Fibroblast of gingiva (primary cell): ENCODE measurements around the gene ADAMTS14.
"Not testable (repeated sequence)": the region's sequence is repeated elsewhere in the genome, so short reads cannot be mapped to it uniquely, and the experiment has no call there.

Experiments used
- DNase-seq: peaks from one replicate; pipeline ENCODE4 v3.0.0-alpha.2; 2011; ENCODE audit warnings: low read depth

The ADAMTS14 gene

DNA sequence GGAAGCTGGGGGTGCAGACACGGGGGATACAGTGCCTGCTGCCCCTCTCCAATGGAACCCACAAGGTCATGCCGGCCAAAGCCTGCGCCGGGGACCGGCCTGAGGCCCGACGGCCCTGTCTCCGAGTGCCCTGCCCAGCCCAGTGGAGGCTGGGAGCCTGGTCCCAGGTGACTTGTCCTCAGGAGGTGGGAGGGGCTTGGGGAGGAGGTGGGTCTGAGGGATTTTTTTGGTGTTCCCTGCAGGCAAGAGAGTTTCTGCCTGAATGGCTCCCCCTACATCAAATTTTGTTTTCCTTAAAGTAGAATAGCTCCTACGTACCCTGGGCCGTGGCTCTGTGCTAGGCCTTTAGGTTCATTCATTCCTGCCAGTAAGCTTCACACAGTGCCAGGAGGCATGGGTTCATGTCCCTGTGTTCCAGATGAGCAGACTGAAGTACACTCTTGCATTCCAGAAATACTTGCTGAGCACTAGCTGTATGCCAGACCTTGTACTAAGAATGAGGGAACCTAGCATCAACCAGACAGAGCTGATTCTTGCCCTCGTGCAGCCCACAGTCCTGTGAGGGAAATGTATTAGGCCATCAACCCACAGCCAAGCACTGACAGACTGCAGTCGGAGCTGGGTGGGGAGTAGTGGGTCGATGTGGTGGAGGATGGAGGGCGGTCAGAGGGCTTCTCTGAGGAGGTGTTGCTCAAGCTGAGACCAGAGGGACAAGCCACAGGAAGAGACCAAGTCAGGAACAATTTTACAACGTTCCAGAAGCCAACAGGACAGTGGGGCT lies 81.7 kb downstream of the ADAMTS14 start:
- peak; percentile 8 for DNase-seq

DNA sequence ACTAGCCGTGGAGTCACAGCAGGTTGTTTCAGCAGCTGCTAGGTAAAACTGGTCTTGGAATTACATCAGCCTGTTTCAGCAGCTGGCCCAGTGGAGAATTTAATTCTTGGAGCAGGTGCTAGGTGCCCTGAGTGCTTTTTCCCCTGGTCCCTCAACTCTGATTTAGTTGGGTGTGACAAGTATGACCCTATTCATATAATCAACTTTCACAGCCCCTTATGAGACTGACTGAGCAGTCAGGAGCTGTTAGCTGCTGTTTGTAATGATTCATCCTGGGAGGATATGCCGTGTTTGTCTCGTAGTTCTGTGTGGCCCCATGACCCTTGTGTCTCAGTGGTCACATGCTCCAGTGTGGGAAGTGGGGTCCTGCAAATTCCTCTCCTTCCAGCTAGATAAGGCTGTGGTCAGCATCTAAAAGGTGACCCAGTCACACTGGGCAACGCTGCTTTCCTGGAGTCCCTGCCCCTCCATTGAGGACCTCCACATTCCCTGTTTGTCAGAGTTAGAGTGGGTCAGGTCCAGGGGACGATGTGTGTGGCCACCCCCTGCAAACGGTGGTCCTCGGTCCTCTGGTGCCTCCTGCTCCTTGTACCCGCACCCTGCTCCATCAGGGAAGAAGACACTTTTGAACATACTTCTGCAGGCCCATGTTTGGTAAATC lies 84.5 kb downstream of the ADAMTS14 start:
- no peak for DNase-seq

DNA sequence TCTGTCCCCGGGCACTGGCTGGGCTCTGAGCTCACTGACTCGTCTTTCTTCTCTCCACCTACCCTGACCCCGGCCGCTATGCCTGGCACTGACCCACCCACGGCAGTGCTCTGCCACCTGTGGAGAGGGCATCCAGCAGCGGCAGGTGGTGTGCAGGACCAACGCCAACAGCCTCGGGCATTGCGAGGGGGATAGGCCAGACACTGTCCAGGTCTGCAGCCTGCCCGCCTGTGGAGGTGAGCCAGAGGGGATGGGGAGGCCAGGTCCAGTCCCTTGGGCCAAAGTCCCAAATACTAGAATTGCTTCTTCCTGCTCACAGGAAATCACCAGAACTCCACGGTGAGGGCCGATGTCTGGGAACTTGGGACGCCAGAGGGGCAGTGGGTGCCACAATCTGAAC lies 85.5 kb downstream of the ADAMTS14 start:
- DNase-seq: no peak

DNA sequence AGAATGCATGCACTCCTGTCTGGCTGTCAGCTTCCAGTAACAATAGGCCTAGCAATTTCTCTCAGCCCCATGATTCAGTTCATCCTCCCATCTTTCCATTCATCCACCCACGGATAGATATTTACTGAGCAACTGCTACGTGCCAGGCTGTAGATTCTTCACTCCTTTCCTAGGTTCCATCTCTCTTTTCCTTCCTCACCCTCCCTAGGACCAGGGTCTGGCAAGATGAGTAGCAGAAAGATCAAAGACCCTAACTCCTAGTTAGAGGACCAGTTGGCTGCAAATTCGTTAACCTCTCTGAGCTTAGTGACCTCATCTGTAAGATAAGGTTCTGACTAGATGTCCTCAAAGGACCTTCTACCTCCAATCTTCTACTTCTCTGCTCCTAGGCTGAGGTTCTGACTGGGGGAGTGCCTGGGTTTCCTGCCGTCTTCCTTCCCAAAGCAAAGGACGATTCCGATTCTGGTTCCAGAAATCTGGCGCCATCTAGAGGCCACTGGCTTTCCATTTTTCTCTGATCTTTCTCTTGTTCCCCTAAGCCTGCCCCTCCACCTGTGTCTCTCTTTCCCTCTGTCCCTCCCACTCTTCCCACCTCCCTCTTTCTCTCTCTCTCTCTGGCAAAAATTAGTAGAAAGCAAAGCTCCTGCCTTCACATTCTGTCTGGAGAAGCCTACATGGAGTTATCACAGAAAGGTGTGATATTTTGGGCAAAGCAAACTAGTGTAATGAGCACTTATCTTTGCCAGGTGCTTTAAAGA lies 86.6 kb downstream of the ADAMTS14 start:
- DNase-seq: peak; percentile 53

DNA sequence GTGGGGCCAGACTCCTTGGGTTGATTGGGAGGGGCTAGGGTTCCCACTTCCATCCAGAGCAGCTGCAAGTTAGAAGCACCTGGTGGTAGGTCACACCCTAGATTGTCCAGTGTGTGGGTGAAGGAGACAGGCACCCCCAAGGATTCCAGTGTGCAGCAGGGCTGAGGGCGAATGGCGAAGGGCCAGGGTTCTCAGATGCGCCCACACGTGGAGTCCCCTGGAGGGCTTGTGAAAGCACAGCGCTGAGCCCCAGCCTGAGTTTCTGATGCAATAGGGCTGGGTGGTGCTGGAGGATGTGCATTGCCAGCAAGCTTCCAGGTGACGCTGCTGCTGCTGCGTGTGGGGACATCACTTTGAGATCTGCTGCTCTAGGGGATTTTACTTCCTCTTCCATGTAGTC lies 87.5 kb downstream of the ADAMTS14 start:
- DNase-seq: no peak

DNA sequence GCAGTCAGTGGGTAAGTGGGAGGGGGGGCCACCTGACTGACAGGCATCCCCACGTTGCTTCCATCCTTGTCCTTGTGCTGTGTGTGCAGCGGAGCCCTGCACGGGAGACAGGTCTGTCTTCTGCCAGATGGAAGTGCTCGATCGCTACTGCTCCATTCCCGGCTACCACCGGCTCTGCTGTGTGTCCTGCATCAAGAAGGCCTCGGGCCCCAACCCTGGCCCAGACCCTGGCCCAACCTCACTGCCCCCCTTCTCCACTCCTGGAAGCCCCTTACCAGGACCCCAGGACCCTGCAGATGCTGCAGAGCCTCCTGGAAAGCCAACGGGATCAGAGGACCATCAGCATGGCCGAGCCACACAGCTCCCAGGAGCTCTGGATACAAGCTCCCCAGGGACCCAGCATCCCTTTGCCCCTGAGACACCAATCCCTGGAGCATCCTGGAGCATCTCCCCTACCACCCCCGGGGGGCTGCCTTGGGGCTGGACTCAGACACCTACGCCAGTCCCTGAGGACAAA lies 88.0 kb downstream of the ADAMTS14 start:
- DNase-seq: no peak

- DNase-seq: no peak
Observed at GRCh38 chr10:70761031-70761601, 88.8 kb downstream of the ADAMTS14 start.

- DNase-seq: no peak
Observed at GRCh38 chr10:70761727-70762350, 89.5 kb downstream of the ADAMTS14 start.

GRCh38 chr10:70762441-70763175 lies 90.3 kb downstream of the ADAMTS14 start:
- DNase-seq: no peak

GRCh38 chr10:70763567-70763966 lies 91.3 kb downstream of the ADAMTS14 start:
- DNase-seq: no peak

GRCh38 chr10:70765794-70766594 lies 93.7 kb downstream of the ADAMTS14 start:
- no peak for DNase-seq

GRCh38 chr10:70768026-70768685 lies 95.8 kb downstream of the ADAMTS14 start:
- DNase-seq: not testable (repeated sequence)

DNA sequence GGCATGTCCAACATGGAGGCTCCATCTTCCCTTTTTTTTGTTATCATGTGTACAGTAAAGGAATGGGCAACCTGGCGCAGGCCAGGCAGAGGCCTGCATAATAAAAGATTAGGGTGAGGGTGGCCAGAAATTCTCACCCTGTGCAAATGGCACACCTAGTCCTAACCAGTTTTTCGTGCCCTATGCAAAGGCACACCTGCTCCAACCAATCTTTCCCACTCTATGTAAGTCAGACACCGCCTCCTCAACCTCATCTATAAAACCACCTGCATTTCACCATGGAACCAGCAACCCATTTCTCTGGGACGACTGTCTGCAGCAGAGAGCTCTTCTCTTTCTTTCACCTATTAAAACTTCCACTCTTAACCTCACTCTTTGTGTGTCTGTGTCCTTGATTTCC lies 96.8 kb downstream of the ADAMTS14 start:
- no peak for DNase-seq

DNA sequence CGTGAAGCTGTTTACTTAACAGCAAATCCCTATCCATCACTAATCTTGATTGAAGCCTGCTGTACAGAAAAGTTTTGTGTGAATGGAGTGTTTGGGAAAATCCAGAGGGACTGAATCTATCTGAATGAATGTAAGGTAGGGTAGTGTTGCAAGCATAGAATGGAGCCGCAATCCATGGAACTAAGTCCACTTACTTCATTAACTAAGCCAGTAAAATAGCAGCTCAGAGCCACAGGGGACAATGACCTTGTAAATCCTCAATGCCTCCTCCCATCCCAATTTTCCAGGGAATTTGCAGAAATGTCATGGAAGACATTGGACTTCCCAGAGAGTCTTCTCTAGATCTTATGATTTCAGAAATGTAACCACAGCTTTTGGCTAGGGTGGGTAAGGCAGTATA lies 97.7 kb downstream of the ADAMTS14 start:
- no peak for DNase-seq

DNA sequence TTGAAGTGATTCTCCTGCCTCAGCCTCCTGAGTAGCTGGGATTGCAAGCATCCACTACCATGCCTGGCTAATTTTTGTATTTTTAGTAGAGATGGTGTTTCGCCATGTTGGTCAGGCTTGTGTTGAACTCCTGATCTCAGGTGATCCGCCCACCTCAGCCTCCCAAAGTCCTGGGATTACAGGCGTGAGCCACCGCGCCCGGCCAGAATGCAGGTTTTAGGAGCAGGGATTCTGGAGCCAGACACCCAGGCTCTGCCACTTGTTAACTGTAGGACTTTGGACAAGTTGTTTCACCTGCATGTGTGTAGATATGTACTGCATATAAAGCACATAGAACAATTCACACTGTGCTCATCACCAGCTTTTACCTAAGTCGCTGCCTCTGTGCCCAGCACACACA lies 98.2 kb downstream of the ADAMTS14 start:
- not testable (repeated sequence) for DNase-seq

DNA sequence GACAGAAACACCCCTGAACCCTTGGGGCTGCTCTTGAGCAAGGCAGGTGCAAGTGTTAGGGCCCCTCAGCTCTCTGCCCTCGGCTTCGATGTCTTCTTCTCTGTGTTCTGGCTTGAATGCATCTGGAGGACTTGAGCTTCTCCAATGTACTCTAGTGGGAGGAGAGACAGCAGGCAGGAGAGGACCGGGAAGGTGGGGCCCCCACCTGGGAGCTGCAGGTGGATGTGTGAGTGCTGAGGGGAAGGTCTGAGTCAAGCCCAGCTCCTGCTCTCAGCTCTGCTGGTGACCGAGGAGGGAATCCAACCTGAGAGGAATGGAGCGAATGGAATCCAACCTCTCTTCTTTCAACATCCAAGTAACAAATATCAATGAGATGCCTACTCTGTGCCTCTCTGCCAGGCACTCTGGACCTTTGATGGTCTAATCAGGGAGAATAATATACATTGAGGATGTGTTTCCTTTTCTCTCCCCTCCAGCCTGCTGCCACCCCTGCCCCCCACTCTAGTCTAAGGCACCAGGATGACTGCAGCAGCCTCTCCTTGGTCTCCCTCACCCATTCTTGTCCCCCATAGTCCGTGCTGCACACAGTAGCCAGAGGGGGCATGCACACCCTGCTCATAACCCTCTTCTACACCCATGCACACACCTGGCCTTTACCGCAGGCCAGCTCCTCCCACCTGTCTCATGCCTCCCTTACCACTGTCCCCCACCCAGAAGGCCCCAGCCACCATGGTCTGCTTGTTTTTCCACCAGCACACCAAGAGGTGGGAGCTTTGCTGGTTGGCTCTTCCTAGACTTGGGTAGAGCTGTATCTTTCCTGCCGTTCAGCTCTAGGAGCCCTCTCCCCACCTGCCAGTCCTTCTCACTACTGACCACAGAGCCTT lies 99.2 kb downstream of the ADAMTS14 start:
- no peak for DNase-seq

- no peak for DNase-seq
Observed at GRCh38 chr10:70772627-70773026, 100.3 kb downstream of the ADAMTS14 start.

GRCh38 chr10:70773461-70773860 lies 101.2 kb downstream of the ADAMTS14 start:
- DNase-seq: no peak
